C4-2B (cell line): Measurements from ENCODE around the gene THBS3.
"Not testable (repeated sequence)": the region's sequence is repeated elsewhere in the genome, so short reads cannot be mapped to it uniquely, and the experiment has no call there.

Experiments
- H3K27ac ChIP-seq: fragments of 450-650 bp; 2 replicates; pipeline ENCODE4 v1.5.1; 2017
- CTCF ChIP-seq: fragments of 450-650 bp; conservative IDR thresholded peaks from 2 replicates; pipeline ENCODE4 v1.5.1; 2017; ENCODE audit warnings: mild to moderate bottlenecking
- ZFX ChIP-seq: fragments of 450-650 bp; IDR thresholded peaks from 2 replicates; pipeline ENCODE4 v1.6.1; 2017

THBS3 gene

DNA sequence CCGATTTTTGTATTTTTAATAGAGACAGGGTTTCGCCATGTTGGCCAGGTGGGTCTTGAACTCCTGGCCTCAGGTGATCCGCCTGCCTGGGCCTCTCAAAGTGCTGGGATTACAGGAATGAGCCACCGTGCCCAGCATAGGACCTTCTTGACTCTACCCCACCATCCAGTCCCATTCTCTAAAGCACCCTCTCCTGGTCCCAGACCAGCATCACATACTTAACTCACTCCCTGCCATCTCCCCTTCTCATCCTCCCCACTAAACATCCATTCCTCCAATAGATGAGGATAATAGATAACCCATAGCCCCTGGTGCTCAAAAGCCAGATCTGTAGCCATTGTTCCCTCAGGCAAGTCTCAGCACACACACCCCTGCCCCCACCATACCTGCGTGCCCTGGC is 45.5 kb upstream of the THBS3 start:
- H3K27ac ChIP-seq, result no peak overlapping the region
- TF ChIP-seq ZFX (no peak), CTCF (no peak)

DNA sequence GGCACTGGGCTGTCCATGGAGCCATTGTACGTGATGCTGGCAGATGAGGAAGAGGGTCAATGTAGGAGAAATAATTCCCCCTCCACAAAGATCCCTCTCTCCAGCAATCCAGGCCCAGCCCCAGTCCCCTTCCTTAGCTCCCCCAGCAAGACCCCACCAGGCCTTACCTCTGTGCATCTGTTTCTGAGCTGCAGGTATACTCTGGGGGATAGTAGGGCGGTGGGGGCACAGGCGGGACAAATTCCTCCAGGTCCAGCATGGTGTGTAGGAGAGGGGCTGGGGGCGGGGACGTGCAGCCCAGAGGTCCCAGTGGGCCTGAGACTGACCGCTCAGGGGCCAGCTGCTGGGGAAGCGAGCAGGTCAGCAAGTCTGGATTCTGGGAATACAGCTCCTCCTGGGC is 43.9 kb upstream of the THBS3 start:
- TF ChIP-seq ZFX (no peak), CTCF (no peak)
- H3K27ac ChIP-seq, result no peak overlapping the region

- TF ChIP-seq CTCF, result peak; percentile 100
- no peak for TF ChIP-seq ZFX
- no peak overlapping the region for H3K27ac ChIP-seq
Measured at GRCh38 chr1:155250633-155251449, 43.1 kb upstream of the THBS3 start.

- TF ChIP-seq ZFX (no peak), CTCF (0 out of 2 replicates have a peak, but pooled peaks have one; percentile 79)
- no peak overlapping the region for H3K27ac ChIP-seq
Measured at GRCh38 chr1:155250246-155250632, 42.5 kb upstream of the THBS3 start.

DNA sequence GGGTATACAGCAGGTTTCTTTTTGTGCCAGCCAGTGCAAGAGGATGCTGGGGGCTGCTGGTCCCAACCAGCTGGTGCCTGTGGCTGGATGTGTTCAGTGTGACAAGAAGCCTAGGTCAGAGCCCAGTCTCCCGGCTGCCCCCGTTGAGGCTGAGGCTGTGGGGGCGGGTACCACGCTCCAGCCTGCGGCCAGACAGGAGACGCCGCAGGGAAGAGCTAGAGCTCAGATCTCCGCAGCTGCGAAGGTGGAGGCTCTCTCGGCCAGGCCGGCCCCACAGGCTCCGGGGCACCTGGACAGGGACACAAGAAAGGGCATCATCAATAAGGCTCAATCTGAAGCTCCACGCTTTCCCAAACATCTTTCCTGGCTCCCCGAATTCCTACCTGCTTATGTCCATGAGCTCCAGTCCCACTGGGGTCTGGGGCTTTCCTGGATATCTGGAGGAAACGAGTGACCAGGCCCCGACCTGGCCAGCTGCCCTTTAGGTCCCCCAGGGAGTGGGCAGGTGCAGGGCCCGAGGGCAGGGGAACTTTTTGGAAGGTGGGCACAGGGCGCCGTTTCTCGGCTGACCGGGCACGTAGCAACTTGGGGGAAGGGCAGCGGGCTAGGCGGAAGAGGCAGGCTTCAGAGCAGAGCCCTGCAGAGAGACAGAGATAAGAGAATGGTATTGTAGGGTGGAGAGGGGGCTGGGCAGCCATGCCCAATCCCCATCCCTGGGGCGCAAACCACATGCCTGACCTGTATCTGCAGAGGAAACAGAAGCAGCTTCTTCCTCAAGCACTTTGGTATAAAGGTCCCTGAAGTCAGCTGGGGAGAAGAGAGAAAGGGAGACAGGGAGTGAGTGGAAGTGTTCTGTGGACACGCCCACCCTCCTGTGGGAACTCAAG is 40.2 kb upstream of the THBS3 start:
- no peak for TF ChIP-seq CTCF
- TF ChIP-seq ZFX, result no peak
- no peak overlapping the region for H3K27ac ChIP-seq

- not testable (repeated sequence) for H3K27ac ChIP-seq
Measured at GRCh38 chr1:155246796-155247195, 39.1 kb upstream of the THBS3 start.

GRCh38 chr1:155245163-155245524 is 37.4 kb upstream of the THBS3 start:
- TF ChIP-seq CTCF (no peak), ZFX (no peak)
- peak overlapping the region; percentile 67 for H3K27ac ChIP-seq
